Mucosa of stomach (tissue), 1 donor: ENCODE measurements around the gene KRT31.
"Not testable (repeated sequence)": the region's sequence is repeated elsewhere in the genome, so short reads cannot be mapped to it uniquely, and the experiment has no call there.

Experiments used
- H3K27me3 ChIP-seq: one replicate; pipeline ENCODE4 v1.7.0; 2013; ENCODE audit warnings: mild to moderate bottlenecking, low read length; ENCODE audit not compliant: control insufficient read depth, insufficient read depth
- H3K36me3 ChIP-seq: one replicate; pipeline ENCODE4 v1.7.0; 2013; ENCODE audit warnings: low read length; ENCODE audit not compliant: control insufficient read depth, insufficient read depth
- H3K4me1 ChIP-seq: one replicate; pipeline ENCODE4 v1.7.0; 2013; ENCODE audit warnings: mild to moderate bottlenecking, low read length; ENCODE audit not compliant: control insufficient read depth, insufficient read depth
- H3K4me3 ChIP-seq: one replicate; pipeline ENCODE4 v1.7.0; 2013; ENCODE audit warnings: low read length
- H3K9ac ChIP-seq: one replicate; pipeline ENCODE4 v1.7.0; 2013; ENCODE audit warnings: mild to moderate bottlenecking, low read length, moderate library complexity
- H3K9me3 ChIP-seq: one replicate; pipeline ENCODE4 v1.7.0; 2013; ENCODE audit warnings: mild to moderate bottlenecking, low read length, moderate library complexity; ENCODE audit not compliant: control insufficient read depth
- donor health status: Pancreatic carcinoma.

The KRT31 gene

DNA sequence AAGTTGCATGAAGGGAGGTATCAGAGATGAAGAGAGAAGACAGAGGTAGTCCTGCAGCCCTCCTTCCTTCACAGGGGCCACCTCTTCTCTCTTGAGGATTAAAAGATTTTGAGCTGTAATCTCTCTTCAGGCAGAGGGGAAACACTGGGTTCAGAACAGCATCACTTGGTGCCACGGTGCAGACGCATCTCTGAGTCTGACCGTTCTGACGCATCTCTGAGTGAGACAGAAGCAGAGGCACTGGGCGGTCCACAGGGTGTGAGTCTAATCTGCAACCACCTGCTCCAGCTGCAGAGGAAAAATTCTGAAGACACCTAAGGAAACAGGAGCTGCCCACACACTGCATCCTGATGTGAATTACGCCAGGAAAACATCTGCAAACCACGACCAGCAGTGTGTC, 32.3 kb upstream of the KRT31 start:
- no peaks in the 10 kb centered on the region for H3K4me1 ChIP-seq
- no peaks in the 10 kb centered on the region for H3K27me3 ChIP-seq
- no peaks in the 10 kb centered on the region for H3K9me3 ChIP-seq
- no peak overlapping the region for H3K9ac ChIP-seq
- H3K4me3 ChIP-seq = no peak overlapping the region
- no peaks in the 10 kb centered on the region for H3K36me3 ChIP-seq

DNA sequence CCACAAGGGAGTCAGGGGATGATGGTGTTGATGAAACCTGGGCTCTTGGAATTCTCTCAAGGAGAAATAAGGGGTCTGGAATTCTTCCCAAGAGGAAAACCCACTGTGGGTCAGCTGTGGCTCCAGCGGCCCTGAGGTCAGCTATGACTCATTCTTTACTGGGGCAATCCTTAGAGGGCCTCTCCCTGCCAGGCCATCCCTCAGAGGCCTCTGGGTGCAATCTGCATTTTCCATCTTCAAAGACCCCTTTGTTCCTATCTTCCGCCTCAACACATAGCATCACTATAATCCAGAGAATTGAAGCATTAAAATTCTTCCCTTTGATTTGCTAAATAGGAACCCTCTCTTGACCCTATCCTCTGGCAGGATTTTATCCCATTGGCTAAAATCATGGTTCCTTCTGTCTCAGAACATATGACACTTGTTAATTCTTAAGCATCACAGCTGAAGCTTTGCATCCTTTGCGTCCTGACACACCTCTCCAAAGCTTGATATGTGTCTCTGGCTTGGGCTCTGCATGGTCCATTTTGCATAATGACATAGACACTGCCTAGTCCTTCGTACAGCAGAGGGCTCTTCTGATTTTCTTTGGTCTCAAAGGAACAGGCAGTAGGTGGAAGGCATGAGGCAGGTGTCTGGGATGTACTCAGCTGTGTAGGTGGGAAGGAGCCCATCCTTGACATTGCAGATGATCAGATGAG, 31.3 kb upstream of the KRT31 start:
- Histone ChIP-seq H3K36me3 (no peaks in the 10 kb centered on the region), H3K9me3 (no peaks in the 10 kb centered on the region), H3K4me1 (no peaks in the 10 kb centered on the region), H3K27me3 (no peaks in the 10 kb centered on the region), H3K4me3 (no peak overlapping the region), H3K9ac (no peak overlapping the region)

DNA sequence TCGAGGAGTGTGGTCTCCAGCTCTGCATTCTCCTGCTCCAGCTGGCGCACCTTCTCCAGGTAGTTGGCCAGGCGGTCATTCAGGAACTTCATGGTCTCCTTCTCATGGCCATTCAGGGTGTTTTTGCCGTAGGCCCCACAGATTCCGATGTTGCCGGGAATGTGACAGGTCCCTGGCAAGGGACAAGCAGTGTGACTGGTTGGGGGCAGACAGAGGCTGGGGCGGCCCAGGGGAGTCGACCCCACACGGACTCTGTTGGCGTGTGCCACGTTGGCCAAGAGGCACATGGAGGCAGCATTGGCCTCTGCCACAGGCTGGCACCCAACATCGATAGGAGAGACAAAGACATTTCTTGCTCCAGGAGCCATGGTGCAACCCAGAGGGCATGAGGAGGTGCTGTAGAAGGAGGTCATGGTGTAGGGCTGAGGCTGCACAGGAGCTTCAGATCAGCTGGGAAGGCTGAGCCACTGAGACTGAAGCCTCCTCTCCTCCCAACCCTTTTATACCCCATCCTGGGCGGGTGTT, 26.8 kb upstream of the KRT31 start, which contains the start of gene KRT37:
KRT37 (minus strand) TSS at position 475 of the 525 bp plus-strand sequence; CDS start at position 413, 62 bp downstream.
- Histone ChIP-seq H3K9ac (no peak within 1 kb of the TSS), H3K4me1 (no peaks in the 10 kb centered on the region), H3K36me3 (no peaks in the 10 kb centered on the region)

DNA sequence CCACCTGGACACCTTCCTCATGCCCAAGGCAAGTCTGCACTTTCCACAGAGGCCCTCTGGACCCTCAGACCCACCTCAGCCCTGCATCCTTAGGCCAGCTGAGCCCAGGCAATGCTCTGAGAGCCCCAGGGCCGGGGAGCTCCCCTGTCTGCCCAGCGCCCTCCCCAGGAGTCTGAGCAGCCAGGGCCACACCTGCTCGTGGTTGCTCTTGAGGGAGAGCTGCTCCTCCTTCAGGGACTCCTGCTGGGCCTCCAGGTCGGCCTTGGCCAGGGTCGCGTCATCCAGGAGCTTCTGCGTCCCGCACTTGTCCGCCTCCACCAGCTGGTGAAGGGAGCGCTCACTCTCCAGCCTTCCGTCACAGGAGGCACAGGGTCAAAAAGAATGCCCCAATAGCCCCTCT, 25.2 kb upstream of the KRT31 start:
- H3K36me3 ChIP-seq, H3K9ac ChIP-seq, H3K4me3 ChIP-seq, H3K4me1 ChIP-seq, H3K9me3 ChIP-seq, H3K27me3 ChIP-seq: not testable (repeated sequence)

More for the DNA sequence above, 26.8 kb upstream of the KRT31 start, which contains the start of gene KRT37:
- H3K9me3 ChIP-seq = no peaks in the 10 kb centered on the region
- H3K4me3 ChIP-seq = no peak within 1 kb of the TSS
- no peaks in the 10 kb centered on the region for H3K27me3 ChIP-seq

DNA sequence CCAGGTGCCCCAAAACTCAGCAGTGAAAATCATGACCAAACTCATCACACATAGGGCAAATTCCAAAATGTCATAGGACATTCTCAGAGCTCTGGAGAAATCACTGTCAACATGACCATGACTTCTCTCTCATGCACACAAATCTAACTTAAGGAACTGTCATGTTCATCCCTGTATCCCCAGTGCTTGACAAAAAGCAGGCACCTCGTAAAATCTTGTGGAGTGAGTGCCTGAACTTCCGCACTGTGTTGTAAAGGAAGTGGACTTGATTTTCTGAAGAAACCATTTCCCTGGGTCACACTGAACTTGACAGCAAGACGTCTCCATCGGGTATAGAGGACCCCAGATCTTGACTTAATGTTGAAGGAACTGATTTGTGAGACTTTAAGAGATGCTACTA, 24.2 kb upstream of the KRT31 start:
- no peak overlapping the region for H3K4me3 ChIP-seq
- no peaks in the 10 kb centered on the region for H3K9me3 ChIP-seq
- no peaks in the 10 kb centered on the region for H3K27me3 ChIP-seq
- H3K9ac ChIP-seq = no peak overlapping the region
- H3K36me3 ChIP-seq = no peaks in the 10 kb centered on the region
- H3K4me1 ChIP-seq = peaks cover 8% of the 10 kb centered on the region

DNA sequence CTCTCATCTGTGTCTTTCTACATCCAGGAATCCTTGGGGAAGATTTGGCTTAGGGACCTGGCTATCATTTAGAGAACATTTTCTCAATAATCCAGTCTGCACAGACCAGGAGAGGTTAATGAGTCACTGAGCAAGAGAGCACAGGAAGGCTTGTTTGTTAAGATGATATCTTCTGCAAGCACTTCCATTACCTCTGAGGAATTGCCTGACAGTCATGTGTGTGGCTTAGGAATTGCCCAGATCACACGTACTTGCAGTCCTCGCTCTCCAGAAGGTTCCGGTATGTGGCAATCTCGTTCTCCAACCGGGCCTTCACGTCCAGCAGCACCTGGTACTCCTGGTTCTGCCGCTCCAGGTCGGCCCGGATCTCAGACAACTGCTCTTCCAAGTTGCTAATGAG, 23.7 kb upstream of the KRT31 start:
- no peaks in the 10 kb centered on the region for H3K36me3 ChIP-seq
- H3K9me3 ChIP-seq = no peaks in the 10 kb centered on the region
- no peaks in the 10 kb centered on the region for H3K27me3 ChIP-seq
- H3K4me3 ChIP-seq = no peak overlapping the region
- no peak overlapping the region for H3K9ac ChIP-seq
- H3K4me1 ChIP-seq = peaks cover 8% of the 10 kb centered on the region

DNA sequence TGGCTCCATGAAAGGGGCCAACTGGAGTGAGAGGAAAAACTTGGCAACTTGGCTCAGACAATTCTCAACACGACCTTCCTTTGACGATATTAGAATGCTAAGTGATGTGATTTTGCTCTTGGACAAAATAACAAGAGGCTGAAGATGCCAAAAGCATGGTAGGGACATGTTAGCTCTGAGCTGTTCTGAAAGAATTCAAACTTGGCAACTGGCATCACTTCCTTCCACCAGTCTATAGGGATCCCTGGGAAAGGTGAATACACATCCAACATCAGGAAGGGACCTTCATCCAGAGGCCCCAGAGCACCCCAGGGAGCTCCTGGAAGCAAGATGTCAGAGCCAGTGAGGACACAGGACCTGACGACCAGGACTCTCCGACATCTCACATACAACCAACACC, 22.7 kb upstream of the KRT31 start:
- no peak overlapping the region for H3K9ac ChIP-seq
- no peak overlapping the region for H3K4me3 ChIP-seq
- H3K4me1 ChIP-seq = peaks cover 8% of the 10 kb centered on the region
- no peaks in the 10 kb centered on the region for H3K27me3 ChIP-seq
- H3K36me3 ChIP-seq = no peaks in the 10 kb centered on the region
- H3K9me3 ChIP-seq = no peaks in the 10 kb centered on the region

DNA sequence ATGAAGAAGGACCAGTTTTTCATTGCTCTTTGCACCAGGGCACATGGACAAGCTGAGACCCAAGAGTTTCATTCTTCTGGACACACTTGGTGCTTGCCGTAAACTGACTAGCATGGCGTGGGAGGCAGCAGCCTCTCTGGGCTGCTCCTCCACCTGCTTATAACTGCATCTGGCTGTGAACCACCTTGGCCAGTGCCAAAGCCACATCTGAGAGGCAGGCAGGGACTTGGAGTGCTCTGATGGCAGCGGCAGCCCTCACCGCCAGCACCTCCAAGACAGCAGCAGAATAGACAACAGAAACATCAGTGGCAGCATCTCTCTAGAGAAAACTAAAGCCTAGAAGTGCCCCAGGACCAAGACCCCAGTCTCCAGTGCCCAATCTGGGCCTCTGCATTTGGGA, 22.3 kb upstream of the KRT31 start:
- Histone ChIP-seq H3K4me1 (peaks cover 8% of the 10 kb centered on the region), H3K27me3 (no peaks in the 10 kb centered on the region), H3K4me3 (no peak overlapping the region), H3K36me3 (no peaks in the 10 kb centered on the region), H3K9ac (no peak overlapping the region), H3K9me3 (no peaks in the 10 kb centered on the region)

DNA sequence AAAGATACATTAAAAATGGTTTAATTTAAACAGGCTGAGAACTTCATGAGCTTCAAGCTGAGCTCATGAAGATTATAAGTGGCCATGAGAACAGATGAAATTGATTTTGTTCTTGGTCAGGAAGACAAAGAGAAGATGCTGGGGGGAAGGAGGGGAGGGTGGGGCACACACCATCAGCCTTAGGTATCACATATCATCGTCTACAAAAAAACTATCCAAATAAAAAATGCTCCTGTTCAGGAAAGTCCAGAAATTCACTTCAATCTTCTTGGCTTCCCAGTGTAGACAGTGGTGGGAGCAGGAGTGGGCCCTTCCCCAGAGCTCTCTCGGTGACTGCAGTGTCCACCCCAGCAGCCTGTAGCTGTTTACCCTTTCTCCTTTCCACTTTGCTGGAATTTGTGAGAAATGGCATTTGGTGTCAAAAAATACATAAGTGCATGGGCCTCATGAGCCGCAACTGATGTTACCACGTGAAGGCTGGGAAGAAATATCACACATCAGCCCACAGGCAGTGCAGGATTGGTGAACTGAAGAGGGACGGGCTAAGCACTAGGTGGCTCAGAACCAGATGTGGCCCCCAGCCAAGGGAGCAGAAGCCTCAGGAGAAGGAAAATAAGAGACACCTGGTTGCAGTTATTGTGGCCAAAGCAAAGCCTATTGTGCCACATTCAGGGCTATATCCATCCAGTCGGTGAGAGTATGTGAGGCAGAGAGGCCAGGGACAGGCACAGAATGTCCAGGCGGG, 20.9 kb upstream of the KRT31 start:
- Histone ChIP-seq H3K9me3 (no peaks in the 10 kb centered on the region), H3K4me3 (no peak overlapping the region), H3K36me3 (no peaks in the 10 kb centered on the region), H3K27me3 (no peaks in the 10 kb centered on the region), H3K9ac (no peak overlapping the region), H3K4me1 (peaks cover 8% of the 10 kb centered on the region)

DNA sequence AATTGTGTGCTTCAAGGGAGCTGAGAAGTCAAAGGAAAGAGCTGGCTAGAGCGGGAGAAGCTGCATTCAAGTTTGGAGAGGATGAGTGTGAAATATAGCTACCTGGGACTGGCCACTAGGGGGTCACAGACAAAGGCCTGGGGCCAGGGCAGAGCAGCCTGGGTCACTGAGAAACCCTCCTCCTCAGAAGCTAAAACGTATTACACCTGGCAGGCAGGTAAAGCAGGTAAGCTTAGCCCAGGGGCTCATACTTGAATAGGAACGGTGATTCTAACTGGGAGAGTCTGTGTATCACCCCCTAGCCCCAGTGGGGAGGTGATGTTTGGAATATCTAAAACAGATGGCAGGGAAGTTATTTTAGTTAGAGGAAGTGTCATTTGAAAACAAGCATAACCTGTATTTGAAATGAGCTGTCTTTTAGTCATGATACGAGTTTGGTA, 20.2 kb upstream of the KRT31 start:
- H3K9ac ChIP-seq = no peak overlapping the region
- no peaks in the 10 kb centered on the region for H3K27me3 ChIP-seq
- H3K4me3 ChIP-seq = no peak overlapping the region
- no peaks in the 10 kb centered on the region for H3K36me3 ChIP-seq
- no peaks in the 10 kb centered on the region for H3K9me3 ChIP-seq
- peaks cover 8% of the 10 kb centered on the region for H3K4me1 ChIP-seq

DNA sequence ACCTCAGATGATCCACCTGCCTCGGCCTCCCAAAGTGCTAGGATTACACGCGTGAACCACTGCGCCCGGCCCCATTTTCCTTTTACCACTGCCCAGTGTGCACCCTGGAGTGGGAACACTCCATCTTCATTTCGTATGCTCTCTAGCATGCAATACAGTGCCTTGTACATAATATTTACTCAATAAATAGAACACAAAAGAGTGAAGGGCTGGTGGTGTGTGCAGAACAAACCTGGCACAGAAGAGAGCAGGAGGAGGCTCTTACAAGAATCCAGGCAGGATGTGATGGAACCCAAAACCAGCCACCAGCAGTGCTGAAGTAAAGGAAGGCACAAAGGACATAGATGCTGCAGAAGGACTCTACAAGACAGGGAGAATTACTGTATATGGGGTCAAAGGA, 19.7 kb upstream of the KRT31 start:
- Histone ChIP-seq H3K36me3 (no peaks in the 10 kb centered on the region), H3K27me3 (no peaks in the 10 kb centered on the region), H3K4me3 (no peak overlapping the region), H3K4me1 (peaks cover 8% of the 10 kb centered on the region), H3K9ac (no peak overlapping the region), H3K9me3 (no peaks in the 10 kb centered on the region)

DNA sequence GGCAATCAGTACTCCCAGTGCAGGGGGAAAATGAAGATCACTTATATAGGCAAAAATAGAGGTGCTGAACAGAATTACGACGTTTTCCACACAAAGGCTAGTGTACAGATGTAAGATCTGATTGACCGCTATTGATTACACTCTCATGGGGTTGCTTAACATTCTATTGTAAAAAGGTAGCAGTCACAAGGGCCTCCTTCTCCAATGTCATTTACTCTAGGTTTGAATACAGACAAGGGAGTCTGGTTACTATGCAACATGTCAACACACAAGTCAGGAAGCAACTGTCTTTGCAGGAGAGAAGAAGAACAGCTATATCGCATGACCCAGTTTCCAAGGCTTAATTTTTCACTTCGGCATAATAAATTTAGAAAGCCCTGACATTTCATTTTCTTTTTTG, 19.1 kb upstream of the KRT31 start:
- no peaks in the 10 kb centered on the region for H3K9me3 ChIP-seq
- peaks cover 8% of the 10 kb centered on the region for H3K4me1 ChIP-seq
- H3K4me3 ChIP-seq = no peak overlapping the region
- H3K36me3 ChIP-seq = no peaks in the 10 kb centered on the region
- H3K9ac ChIP-seq = no peak overlapping the region
- no peaks in the 10 kb centered on the region for H3K27me3 ChIP-seq
